Measurements from ENCODE around the gene DYNC1LI2. TPM values are rescaled to one million over a fixed set of nuclear protein-coding genes. Genes with fewer than 3 reads are reported as not detected.

The DYNC1LI2 gene
- total and polyA plus RNA-seq, 2 experiments from 2014 or later: 58.6 to 89.6 TPM

GRCh38 chr16:66728117-66728787 lies 23.2 kb downstream of the DYNC1LI2 start:
- H3K9me3 ChIP-seq (ENCODE audit: low read depth): no peaks in the 10 kb centered on the region
- H3K4me3 ChIP-seq: no peak overlapping the region
- peaks cover 62% of the 10 kb centered on the region for H3K36me3 ChIP-seq
- TF ChIP-seq CTCF (IDR thresholded peaks at IDR 0.05; ENCODE audit: low read depth, low read length): peak; percentile 58
- DNase-seq (ENCODE audit: low read depth in 1 of 2, low spot score in 1 of 2): peak; percentile 61 to 80
- peaks cover 7% of the 10 kb centered on the region for H3K4me1 ChIP-seq (ENCODE audit: low read depth)
- no peak overlapping the region for H3K27ac ChIP-seq
- H3K27me3 ChIP-seq: no peaks in the 10 kb centered on the region

GRCh38 chr16:66720766-66721165 lies 30.6 kb downstream of the DYNC1LI2 start:
- H3K36me3 ChIP-seq: peaks cover 46% of the 10 kb centered on the region
- no peak for TF ChIP-seq CTCF (IDR thresholded peaks at IDR 0.05; ENCODE audit: low read depth, low read length)
- H3K27me3 ChIP-seq: no peaks in the 10 kb centered on the region
- H3K9me3 ChIP-seq (ENCODE audit: low read depth): no peaks in the 10 kb centered on the region
- H3K4me1 ChIP-seq (ENCODE audit: low read depth): peaks cover 2% of the 10 kb centered on the region
- no peak overlapping the region for H3K27ac ChIP-seq
- H3K4me3 ChIP-seq: no peak overlapping the region
- DNase-seq (ENCODE audit: low read depth in 1 of 2, low spot score in 1 of 2): no peak

- Histone ChIP-seq H3K4me3 (no peak overlapping the region), H3K27ac (no peak overlapping the region), H3K9me3 (ENCODE audit: low read depth) (no peaks in the 10 kb centered on the region), H3K36me3 (peaks cover 31% of the 10 kb centered on the region), H3K27me3 (no peaks in the 10 kb centered on the region), H3K4me1 (ENCODE audit: low read depth) (no peaks in the 10 kb centered on the region)
- no peak for DNase-seq (ENCODE audit: low read depth in 1 of 2, low spot score in 1 of 2)
- TF ChIP-seq CTCF (IDR thresholded peaks at IDR 0.05; ENCODE audit: low read depth, low read length): no peak
Observed at GRCh38 chr16:66719246-66719645, 32.2 kb downstream of the DYNC1LI2 start.

- no peaks in the 10 kb centered on the region for H3K9me3 ChIP-seq (ENCODE audit: low read depth)
- no peaks in the 10 kb centered on the region for H3K4me1 ChIP-seq (ENCODE audit: low read depth)
- peaks cover 17% of the 10 kb centered on the region for H3K36me3 ChIP-seq
- no peak overlapping the region for H3K4me3 ChIP-seq
- no peak for TF ChIP-seq CTCF (IDR thresholded peaks at IDR 0.05; ENCODE audit: low read depth, low read length)
- no peaks in the 10 kb centered on the region for H3K27me3 ChIP-seq
- peak overlapping the region; percentile 31 for H3K27ac ChIP-seq
- no peak for DNase-seq (ENCODE audit: low read depth in 1 of 2, low spot score in 1 of 2)
Observed at GRCh38 chr16:66717776-66718175, 33.6 kb downstream of the DYNC1LI2 start.

GRCh38 chr16:66717112-66717675 lies 34.2 kb downstream of the DYNC1LI2 start:
- peak; percentile 81 for TF ChIP-seq CTCF (IDR thresholded peaks at IDR 0.05; ENCODE audit: low read depth, low read length)

More at GRCh38 chr16:66717112-66717675, 34.2 kb downstream of the DYNC1LI2 start:
- Histone ChIP-seq H3K4me1 (ENCODE audit: low read depth) (no peaks in the 10 kb centered on the region), H3K36me3 (peaks cover 12% of the 10 kb centered on the region), H3K9me3 (ENCODE audit: low read depth) (no peaks in the 10 kb centered on the region), H3K4me3 (no peak overlapping the region), H3K27ac (peak overlapping the region; percentile 31), H3K27me3 (no peaks in the 10 kb centered on the region)
- peak in 1 of 2 donors; percentile 67 for DNase-seq (ENCODE audit: low read depth in 1 of 2, low spot score in 1 of 2)
